Activated naive CD4-positive, alpha-beta T cell treated with Interleukin-2 at 50 U/mL for 16 hours (primary cell): ENCODE data around the gene ACOT7.

Experiments used
- DNase-seq: peaks from one replicate; pipeline ENCODE4 v3.0.0-alpha.2; 2020

The ACOT7 gene

DNA sequence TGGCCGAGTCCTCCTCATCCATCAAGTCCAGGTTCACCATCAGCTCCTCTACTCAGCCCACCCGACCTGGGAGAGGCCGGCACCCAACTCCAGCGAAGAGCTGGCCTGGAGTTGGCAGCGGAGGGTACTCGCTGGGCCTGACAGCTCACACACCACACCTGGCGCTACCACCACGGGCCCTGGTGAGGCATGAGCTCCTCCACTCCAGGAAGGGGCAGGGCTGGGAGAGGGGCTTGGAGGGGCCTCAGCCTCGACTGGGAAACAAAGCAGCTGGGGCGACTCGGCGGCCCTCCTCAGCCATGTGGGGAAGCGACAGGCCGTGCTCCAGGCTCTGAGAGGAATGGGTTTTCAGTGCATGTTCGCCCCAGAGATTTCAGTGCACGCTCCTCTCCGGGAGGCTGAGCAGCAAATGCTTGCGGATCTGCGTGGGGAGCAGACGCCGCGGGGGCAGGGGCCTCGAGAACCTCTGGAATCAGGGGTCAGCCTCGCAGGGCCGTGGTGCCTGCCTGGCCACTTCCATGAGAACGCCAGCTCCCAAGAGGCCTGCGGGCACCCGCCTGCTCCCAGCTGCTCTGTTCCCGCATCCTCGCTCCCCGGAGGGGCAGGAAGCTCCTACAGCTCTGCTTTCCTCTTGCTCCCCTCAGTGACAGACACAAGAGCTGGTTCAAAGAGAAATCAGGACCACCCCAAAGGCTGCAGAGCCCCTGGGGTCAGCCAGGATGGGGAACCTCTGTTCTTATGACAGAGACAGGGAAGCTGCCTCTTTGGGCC, 113.8 kb downstream of the ACOT7 start:
- DNase-seq: no peak

DNA sequence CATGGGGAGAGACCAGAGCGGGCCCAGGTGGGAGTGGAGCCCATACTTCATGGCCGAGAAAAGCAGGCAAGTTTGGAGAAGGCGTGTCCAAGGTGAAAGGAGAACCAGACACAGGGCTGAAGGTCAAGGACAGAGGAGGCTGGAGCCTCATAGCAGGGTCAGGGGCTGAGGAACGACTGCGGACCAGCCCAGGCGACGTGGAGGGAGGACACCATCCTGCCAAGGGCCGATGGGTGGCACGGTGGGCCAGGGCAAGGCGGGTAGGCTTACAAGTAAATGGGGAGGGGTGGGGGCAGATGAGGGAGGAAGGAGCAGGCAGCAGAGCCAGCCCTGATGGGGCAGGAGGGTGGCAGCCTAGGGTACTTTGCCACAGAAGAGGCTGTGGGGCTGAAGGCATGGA, 114.5 kb downstream of the ACOT7 start:
- no peak for DNase-seq

GRCh38 chr1:6278263-6278662, 115.3 kb downstream of the ACOT7 start:
- no peak for DNase-seq

DNA sequence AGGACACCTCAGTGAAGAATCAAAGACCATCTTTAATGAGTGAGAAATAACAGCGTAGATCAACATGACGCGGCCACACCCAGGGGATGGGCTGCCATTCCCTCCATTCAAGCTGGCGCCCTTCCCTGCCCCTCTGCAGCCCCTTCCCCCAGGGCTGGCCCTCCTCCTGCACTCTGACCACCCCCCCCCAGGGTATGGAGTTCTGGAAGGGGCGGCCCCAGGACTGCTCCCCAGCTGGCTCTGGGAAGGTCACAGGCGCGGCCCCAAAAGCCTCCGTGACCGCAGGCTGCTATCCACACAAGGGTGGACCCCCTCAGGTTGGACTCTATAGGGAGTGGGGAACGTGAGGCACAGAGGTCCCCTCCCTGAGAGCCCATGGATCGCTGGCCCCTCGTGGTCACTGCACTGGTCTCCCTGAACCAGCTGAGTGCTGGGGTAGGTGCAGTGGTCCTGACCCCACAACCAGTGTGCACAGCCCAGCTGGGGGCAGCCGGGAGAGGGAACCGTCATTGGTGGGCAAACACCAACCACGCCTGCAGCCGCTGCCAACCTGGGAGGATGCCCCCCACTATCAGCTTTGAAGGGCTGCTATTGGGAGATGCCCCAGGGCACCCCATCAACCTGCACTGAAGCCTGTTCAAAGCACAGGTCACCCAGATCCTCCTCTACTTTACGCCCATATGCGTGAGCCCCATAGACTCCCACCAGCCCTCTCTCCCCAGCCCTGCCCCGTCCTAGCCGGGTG, 116.6 kb downstream of the ACOT7 start:
- DNase-seq: no peak

- no peak for DNase-seq
Measured at GRCh38 chr1:6275826-6276782, 117.5 kb downstream of the ACOT7 start.

- no peak for DNase-seq
Measured at GRCh38 chr1:6274622-6275139, 118.9 kb downstream of the ACOT7 start.

- DNase-seq: no peak
Measured at GRCh38 chr1:6274102-6274501, 119.5 kb downstream of the ACOT7 start.

GRCh38 chr1:6273380-6273891, 120.1 kb downstream of the ACOT7 start:
- no peak for DNase-seq

- no peak for DNase-seq
Measured at GRCh38 chr1:6272868-6273267, 120.7 kb downstream of the ACOT7 start.

GRCh38 chr1:6272452-6272851, 121.1 kb downstream of the ACOT7 start:
- DNase-seq: no peak

- no peak for DNase-seq
Measured at GRCh38 chr1:6271554-6271953, 122.0 kb downstream of the ACOT7 start.

DNA sequence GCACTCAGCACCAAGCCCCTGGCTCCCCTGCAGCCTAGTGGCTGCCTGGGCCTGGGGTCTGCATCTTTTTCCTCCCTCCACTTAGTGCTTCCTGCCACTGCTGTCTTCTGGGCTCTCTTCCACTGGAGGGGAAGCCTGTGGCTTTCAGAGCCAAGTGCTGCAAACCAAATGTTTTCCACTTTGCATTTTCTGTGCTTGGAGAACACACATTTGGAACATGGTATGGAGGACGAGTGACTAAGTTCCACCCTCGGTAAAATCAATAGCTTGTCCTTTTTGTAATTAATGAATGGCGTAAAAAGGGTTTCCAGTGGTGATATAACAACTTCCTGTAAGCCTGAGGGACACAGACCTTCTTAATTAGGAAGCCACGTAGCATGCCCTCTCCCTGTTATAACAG, 122.6 kb downstream of the ACOT7 start:
- no peak for DNase-seq

DNA sequence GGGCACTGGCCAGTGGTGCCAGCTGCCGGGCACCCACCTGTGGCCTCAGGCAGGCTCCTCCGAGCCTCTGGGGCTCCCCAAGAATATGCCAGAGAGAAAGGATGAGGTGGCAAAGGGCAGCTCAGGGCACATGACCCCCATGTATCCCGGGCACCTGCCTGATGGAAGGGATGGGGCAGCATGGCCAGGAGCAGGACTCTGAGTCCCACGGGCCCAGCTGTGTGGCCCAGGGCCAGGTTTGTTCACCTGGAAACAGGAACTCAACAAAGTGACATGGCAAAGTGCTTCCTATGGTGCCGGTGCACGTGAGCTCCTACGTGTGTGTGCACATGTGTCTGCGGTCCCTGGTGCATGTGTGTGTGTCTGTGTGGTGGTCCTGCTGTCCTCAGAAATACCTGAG, 123.2 kb downstream of the ACOT7 start:
- DNase-seq: no peak

DNA sequence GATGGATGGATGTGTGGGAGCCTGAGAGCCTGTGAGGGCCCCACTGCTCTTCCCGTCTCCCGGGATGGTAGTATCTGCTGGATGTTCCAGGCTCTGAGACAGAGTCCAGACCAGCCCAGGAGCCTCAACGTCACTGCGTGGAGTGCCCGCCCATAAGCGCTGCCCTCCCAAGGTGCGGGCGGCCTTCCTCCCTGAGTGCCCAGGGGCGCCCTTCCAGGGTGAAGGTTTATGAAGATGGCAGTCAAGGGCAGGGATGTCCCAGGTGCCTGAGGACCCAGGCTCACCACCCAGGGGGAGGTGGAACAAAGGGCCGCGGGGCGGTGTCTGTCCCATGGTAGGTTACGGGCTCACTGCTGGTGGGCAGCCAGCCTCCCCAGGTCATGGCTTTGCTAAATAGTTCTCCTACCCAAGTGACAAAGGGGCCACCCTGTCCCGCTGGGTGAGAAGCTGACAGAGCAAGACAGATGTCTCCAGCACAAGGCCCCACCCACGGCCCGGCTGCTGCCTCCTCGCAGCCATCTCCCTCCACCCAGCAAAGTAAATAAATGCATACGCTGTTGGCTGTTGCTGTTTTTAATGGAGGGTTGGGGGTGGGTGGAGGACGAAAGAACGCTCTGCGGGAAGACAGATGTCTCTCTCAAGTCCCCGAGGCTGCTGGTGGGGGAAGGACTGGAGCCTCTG, 123.7 kb downstream of the ACOT7 start:
- DNase-seq: no peak

DNA sequence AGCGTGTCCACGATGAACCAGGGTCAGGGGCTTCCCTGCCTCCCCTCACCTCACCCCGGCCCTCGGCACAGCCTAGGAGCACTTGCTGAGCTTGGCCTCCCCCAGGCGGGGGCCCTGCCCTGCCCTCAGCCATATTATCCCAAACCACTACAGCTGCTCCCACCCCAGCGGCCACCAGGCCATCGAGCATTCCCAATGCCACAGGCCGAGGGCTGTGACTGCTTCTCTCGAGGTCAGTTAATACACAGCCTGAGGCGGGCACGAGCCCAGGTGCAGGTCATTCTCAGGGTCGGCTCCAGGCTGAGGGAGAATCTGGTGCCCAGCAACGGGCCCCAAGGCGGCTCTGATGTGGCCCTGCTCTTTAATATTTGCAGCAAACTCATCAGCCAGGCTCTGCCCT, 124.3 kb downstream of the ACOT7 start:
- no peak for DNase-seq

GRCh38 chr1:6268415-6268814, 125.2 kb downstream of the ACOT7 start:
- DNase-seq: no peak

GRCh38 chr1:6267686-6268322, 125.8 kb downstream of the ACOT7 start:
- DNase-seq: no peak

GRCh38 chr1:6266641-6267040, 126.9 kb downstream of the ACOT7 start:
- DNase-seq: no peak

- no peak for DNase-seq
Measured at GRCh38 chr1:6265151-6265550, 128.4 kb downstream of the ACOT7 start.

- no peak for DNase-seq
Measured at GRCh38 chr1:6263716-6264115, 129.9 kb downstream of the ACOT7 start.

- DNase-seq: no peak
Measured at GRCh38 chr1:6262555-6263420, 130.8 kb downstream of the ACOT7 start.
